Astrocyte of the hippocampus (primary cell): Measurements from ENCODE around the gene C21orf58.

ENCODE experiments used
- DNase-seq: peaks from one replicate; pipeline ENCODE4 v3.0.0; 2011; ENCODE audit warnings: low read depth, low spot score

C21orf58 gene

GRCh38 chr21:46256501-46256994 lies 67.1 kb downstream of the C21orf58 start:
- DNase-seq, result no peak

GRCh38 chr21:46255758-46256337 lies 67.8 kb downstream of the C21orf58 start:
- DNase-seq, result no peak

- DNase-seq, result no peak
These were observed 68.5 kb downstream of the C21orf58 start for GRCh38 chr21:46255166-46255565.

GRCh38 chr21:46254208-46254975 lies 69.3 kb downstream of the C21orf58 start:
- DNase-seq, result no peak

- DNase-seq, result no peak
These were observed 70.0 kb downstream of the C21orf58 start for GRCh38 chr21:46253610-46254124.

- no peak for DNase-seq
These were observed 70.8 kb downstream of the C21orf58 start for GRCh38 chr21:46252840-46253239.
